Small intestine (tissue), 7 donors: ENCODE results near the gene ANKRD44. TPM values are rescaled to one million over a fixed set of nuclear protein-coding genes. Genes with fewer than 3 reads are reported as not detected.

Source experiments
- DNase-seq, 2 donors: peaks; one replicate each; pipeline versions ENCODE4 v3.0.0 to v3.0.0-alpha.2; 2013
- FAIRE-seq: peaks from 2 replicates; lab custom pipeline; 2012; peaks lifted over from hg19 to GRCh38; lab: Jason Lieb, UNC
- H3K27ac ChIP-seq, 3 donors: one replicate each; pipeline ENCODE4 v1.5.1; 2013; ENCODE audit warnings: low read length in 2 of 3, mild to moderate bottlenecking in 2 of 3, control low read depth in 1 of 3, inconsistent platforms in 1 of 3, low read depth in 1 of 3, moderate library complexity in 1 of 3
- H3K27me3 ChIP-seq, 3 donors: one replicate each; pipeline ENCODE4 v1.6.1; 2013; ENCODE audit warnings: low read length in 3 of 3, inconsistent platforms in 1 of 3; ENCODE audit not compliant: control insufficient read depth in 3 of 3, insufficient read depth in 3 of 3
- H3K36me3 ChIP-seq, 3 donors: one replicate each; pipeline ENCODE4 v1.6.1; 2013; ENCODE audit warnings: low read length in 3 of 3, inconsistent platforms in 1 of 3, low read depth in 1 of 3, mild to moderate bottlenecking in 1 of 3, moderate library complexity in 1 of 3; ENCODE audit not compliant: control insufficient read depth in 3 of 3, insufficient read depth in 2 of 3
- H3K4me1 ChIP-seq, 3 donors: one replicate each; pipeline ENCODE4 v1.6.1; 2013; ENCODE audit warnings: low read length in 2 of 3, inconsistent platforms in 1 of 3, low read depth in 1 of 3, mild to moderate bottlenecking in 1 of 3, moderate library complexity in 1 of 3; ENCODE audit not compliant: control insufficient read depth in 3 of 3, insufficient read depth in 2 of 3
- H3K4me3 ChIP-seq, 3 donors: one replicate each; pipeline ENCODE4 v1.5.1; 2013; ENCODE audit warnings: low read length in 3 of 3, control low read depth in 1 of 3, inconsistent platforms in 1 of 3, low read depth in 1 of 3, mild to moderate bottlenecking in 1 of 3, moderate library complexity in 1 of 3
- H3K9me3 ChIP-seq, 2 donors: one replicate each; pipeline ENCODE4 v1.6.1; 2013; ENCODE audit warnings: low read depth in 1 of 2, low read length in 1 of 2; ENCODE audit not compliant: control insufficient read depth in 2 of 2, insufficient read depth in 1 of 2
- WGBS, 3 donors: extraction: QIAGEN DNeasy Blood & Tissue Kit; methylation state at CpG; one replicate each; pipeline ENCODE4 v1.1.7; 2013; 5-methylcytosine and 5-hydroxymethylcytosine counted together
- polyA plus RNA-seq, 4 donors: library from polyadenylated mRNA; stranded (reverse) in 3 of 4; unstranded in 1 of 4; fragments of 200-250 nt in 3 of 4; fragments of 120-200 nt in 1 of 4; gene quantifications; one replicate each; pipeline versions ENCODE4 v1.2.1 to v1.2.3, GENCODE V29; 2013
- donor health status: healthy with polysubstance abuse.
- donor health status: control.
- donor health status: control.
- donor health status: Bipolar disorder and iron deficiency.
- donor health status: healthy.

ANKRD44 gene
- polyA plus RNA-seq, 4 donors, result 0.89 to 5.2 (median 1.7) TPM

- H3K4me1 ChIP-seq, result peaks cover 0 to 20% (median 5%) of the 10 kb centered on the region in 3 donors
- H3K9me3 ChIP-seq, result no peaks in the 10 kb centered on the region
- 74 to 78% (median 75%) methylated on average over 2 of the region's 2 CpGs for WGBS, 3 donors
- no peaks in the 10 kb centered on the region for H3K36me3 ChIP-seq
- H3K27me3 ChIP-seq, result no peaks in the 10 kb centered on the region
- no peak overlapping the region for H3K27ac ChIP-seq
- H3K4me3 ChIP-seq, result no peak overlapping the region
- peak in 1 of 2 donors; percentile 20 for DNase-seq
- no peak for FAIRE-seq
These were observed 347.5 kb downstream of the ANKRD44 start for GRCh38 chr2:196963043-196963442.

GRCh38 chr2:196962325-196962724 lies 348.3 kb downstream of the ANKRD44 start:
- Histone ChIP-seq H3K4me1 (peaks cover 0 to 16% (median 5%) of the 10 kb centered on the region in 3 donors), H3K9me3 (no peaks in the 10 kb centered on the region), H3K27me3 (no peaks in the 10 kb centered on the region), H3K4me3 (no peak overlapping the region), H3K36me3 (no peaks in the 10 kb centered on the region), H3K27ac (no peak overlapping the region)
- DNase-seq, result no peak
- FAIRE-seq, result no peak
- 82 to 90% (median 86%) methylated on average over 2 of the region's 2 CpGs for WGBS, 3 donors

GRCh38 chr2:196961889-196962288 lies 348.7 kb downstream of the ANKRD44 start:
- Histone ChIP-seq H3K4me3 (no peak overlapping the region), H3K9me3 (no peaks in the 10 kb centered on the region), H3K27me3 (no peaks in the 10 kb centered on the region), H3K4me1 (peaks cover 0 to 12% (median 2%) of the 10 kb centered on the region in 3 donors), H3K36me3 (no peaks in the 10 kb centered on the region), H3K27ac (no peak overlapping the region)
- DNase-seq, result no peak
- no peak for FAIRE-seq

GRCh38 chr2:196959734-196960338 lies 350.7 kb downstream of the ANKRD44 start:
- Histone ChIP-seq H3K4me3 (no peak overlapping the region), H3K27me3 (no peaks in the 10 kb centered on the region), H3K4me1 (peaks cover 0 to 10% (median 2%) of the 10 kb centered on the region in 3 donors), H3K36me3 (no peaks in the 10 kb centered on the region), H3K9me3 (no peaks in the 10 kb centered on the region), H3K27ac (peak overlapping the region in 1 of 3 donors; percentile 13)
- DNase-seq (peak in 1 of 2 donors; percentile 63), FAIRE-seq (no peak)
- WGBS, 3 donors, result 78 to 84% (median 83%) methylated on average over 3 of the region's 3 CpGs

GRCh38 chr2:196959281-196959680 lies 351.3 kb downstream of the ANKRD44 start:
- peaks cover 0 to 10% (median 2%) of the 10 kb centered on the region in 3 donors for H3K4me1 ChIP-seq
- FAIRE-seq (no peak), DNase-seq (no peak)
- H3K4me3 ChIP-seq, result no peak overlapping the region
- no peaks in the 10 kb centered on the region for H3K36me3 ChIP-seq
- 93 to 99% (median 98%) methylated on average over 2 of the region's 2 CpGs for WGBS, 3 donors
- no peak overlapping the region for H3K27ac ChIP-seq
- H3K9me3 ChIP-seq, result no peaks in the 10 kb centered on the region
- H3K27me3 ChIP-seq, result no peaks in the 10 kb centered on the region

- H3K36me3 ChIP-seq, result no peaks in the 10 kb centered on the region
- 88 to 95% (median 90%) methylated on average over 1 of the region's 1 CpG for WGBS, 3 donors
- no peaks in the 10 kb centered on the region for H3K9me3 ChIP-seq
- peaks cover 0 to 10% (median 0%) of the 10 kb centered on the region in 3 donors for H3K4me1 ChIP-seq
- no peaks in the 10 kb centered on the region for H3K27me3 ChIP-seq
- DNase-seq, result no peak
- H3K4me3 ChIP-seq, result no peak overlapping the region
- no peak for FAIRE-seq
- no peak overlapping the region for H3K27ac ChIP-seq
These were observed 352.6 kb downstream of the ANKRD44 start for GRCh38 chr2:196957881-196958525.

GRCh38 chr2:196957442-196957841 lies 353.1 kb downstream of the ANKRD44 start:
- DNase-seq (no peak), FAIRE-seq (no peak)
- H3K9me3 ChIP-seq, result no peaks in the 10 kb centered on the region
- no peaks in the 10 kb centered on the region for H3K27me3 ChIP-seq
- H3K27ac ChIP-seq, result no peak overlapping the region
- H3K4me1 ChIP-seq, result peaks cover 0 to 10% (median 0%) of the 10 kb centered on the region in 3 donors
- 93 to 94% (median 93%) methylated on average over 5 of the region's 5 CpGs for whole genome bisulfite sequencing, 3 donors
- H3K4me3 ChIP-seq, result no peak overlapping the region
- H3K36me3 ChIP-seq, result no peaks in the 10 kb centered on the region

- no peaks in the 10 kb centered on the region for H3K27me3 ChIP-seq
- H3K27ac ChIP-seq, result no peak overlapping the region
- H3K4me1 ChIP-seq, result peaks cover 0 to 13% (median 0%) of the 10 kb centered on the region in 3 donors
- WGBS, 3 donors, result 75 to 83% (median 80%) methylated on average over 6 of the region's 6 CpGs
- no peak for DNase-seq
- H3K36me3 ChIP-seq, result no peaks in the 10 kb centered on the region
- no peaks in the 10 kb centered on the region for H3K9me3 ChIP-seq
- no peak for FAIRE-seq
- no peak overlapping the region for H3K4me3 ChIP-seq
These were observed 354.5 kb downstream of the ANKRD44 start for GRCh38 chr2:196956069-196956468.
